Amygdala (tissue), 56 donors: Measurements from ENCODE around the gene EDIL3.
A peak's percentile ranks its signal among the peaks of the same experiment; 100 is the strongest.
"Not testable (repeated sequence)": the region's sequence is repeated elsewhere in the genome, so short reads cannot be mapped to it uniquely, and the experiment has no call there.

Source experiments
- DNase-seq, 56 donors: peaks; one replicate each; lab custom pipeline; 2025; lab: John Stamatoyannopoulos, UW

EDIL3 gene

GRCh38 chr5:84306601-84307000 lies 78.1 kb downstream of the EDIL3 start:
- no peak for DNase-seq

DNA sequence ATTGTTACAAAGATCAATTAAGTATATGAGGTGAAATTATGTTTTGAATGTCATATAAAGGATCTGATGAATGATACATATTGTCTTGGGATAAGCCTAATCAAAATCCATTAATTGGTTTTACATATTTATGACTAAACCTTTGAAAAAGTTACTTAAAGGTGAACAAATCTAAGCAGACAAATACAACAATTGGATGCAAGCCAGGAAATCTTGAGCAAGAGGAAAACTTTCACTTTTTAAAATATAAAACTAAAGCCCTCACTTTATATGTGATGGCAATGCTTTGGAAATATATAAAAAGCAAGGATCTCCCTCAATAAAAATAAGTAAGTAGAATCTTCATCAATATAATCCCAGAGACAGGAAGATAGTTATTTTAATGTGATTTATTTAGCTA lies 80.1 kb downstream of the EDIL3 start:
- DNase-seq: no peak

DNA sequence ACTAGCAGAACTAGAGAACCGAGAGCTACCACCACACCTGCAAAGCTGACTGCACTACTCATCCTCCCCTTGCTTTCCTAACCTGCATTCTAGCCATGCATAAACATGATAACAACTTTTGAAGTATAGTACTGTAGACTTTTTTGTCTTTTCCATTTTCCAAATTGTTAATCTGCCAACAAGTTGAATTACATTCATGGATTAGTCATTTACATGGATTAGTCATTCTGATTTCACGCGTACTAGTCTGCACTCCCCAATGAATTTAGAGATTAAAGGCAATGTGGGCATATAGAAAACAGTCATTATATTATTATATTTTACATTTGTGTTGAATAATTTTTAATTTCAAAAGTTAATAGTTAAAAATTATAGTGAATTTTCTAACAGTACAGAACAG lies 81.4 kb downstream of the EDIL3 start:
- DNase-seq: no peak

- no peak for DNase-seq
These were observed 83.1 kb downstream of the EDIL3 start for GRCh38 chr5:84301535-84301934.

DNA sequence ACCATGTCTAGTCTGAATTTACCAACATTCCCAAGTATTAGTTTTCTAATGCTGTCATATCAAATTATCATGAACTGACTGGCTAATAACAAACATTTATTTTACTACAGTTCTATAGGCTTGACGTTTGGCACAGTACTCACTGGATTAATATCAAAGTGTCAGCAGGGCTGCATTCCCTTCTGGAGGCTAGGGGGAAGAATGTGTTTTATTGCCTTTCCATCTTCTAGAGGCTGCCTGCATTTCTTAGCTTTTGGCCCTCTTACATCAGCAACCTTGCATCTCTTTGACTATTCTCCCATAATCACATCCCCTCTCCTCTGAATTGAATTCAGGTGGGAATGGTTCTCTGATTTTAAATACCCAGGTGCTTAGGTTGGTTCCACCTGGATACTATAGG lies 84.7 kb downstream of the EDIL3 start:
- DNase-seq: no peak

GRCh38 chr5:84298628-84299027 lies 86.1 kb downstream of the EDIL3 start:
- no peak for DNase-seq

DNA sequence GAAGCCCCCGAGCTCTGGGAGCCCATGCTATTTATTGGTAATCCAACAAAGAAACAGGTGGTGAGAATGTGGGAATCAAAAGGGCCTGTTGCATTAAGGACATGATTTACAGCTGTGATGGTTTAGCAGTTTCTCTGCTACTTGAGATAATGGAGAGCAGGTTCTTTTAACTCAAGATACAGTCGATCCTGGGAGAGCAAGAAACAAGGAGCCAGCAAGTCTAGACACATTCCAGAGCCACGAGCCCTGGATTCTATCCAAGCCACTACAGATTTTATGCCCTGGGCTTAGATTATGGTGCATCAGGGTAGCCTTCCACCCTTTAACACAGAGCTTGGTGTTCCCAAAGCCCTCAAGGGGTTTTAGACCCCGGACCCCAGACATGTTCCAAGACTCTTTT lies 87.0 kb downstream of the EDIL3 start:
- not testable (repeated sequence) for DNase-seq

DNA sequence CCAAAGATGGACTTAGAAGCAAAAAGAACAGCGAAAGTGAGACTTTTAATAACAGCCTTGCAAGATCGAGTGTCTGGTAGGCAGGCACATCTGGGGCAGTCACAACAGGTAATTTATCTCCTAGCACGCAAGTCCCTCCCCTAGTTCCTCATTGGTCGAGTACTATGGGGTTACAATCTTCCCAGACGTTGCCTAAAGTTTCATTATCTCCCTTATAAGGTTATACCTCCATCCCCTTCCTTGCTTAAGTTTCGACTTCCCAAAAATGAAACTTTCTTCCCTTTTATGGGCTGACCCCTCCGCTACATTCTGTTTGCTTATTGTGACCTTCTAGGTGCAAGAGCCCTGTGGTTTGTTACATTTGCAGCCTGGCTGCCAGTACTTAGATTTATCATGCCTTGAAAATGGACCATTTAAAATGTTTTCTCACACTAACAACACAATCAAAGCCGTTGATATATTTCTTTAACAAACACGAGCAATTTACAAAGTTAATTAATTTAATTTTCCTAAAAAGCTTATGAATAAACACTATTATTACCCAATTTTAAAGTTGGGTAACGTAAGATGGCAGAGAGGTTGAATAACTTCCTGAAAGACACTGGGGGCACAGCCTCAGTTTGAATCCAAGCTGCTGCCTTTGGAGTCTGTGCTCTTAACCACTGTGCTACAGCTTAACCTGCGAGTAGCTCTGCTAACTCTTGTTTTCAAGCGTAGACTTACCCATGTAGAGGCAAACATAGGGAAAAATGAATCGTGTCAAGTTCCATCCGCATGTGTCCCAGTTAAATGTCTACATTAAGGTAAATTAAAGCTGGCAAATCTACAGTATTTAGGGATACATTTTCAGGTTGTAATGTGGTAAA lies 91.7 kb downstream of the EDIL3 start:
- DNase-seq: peak in 1 of 56 donors; percentile 3

DNA sequence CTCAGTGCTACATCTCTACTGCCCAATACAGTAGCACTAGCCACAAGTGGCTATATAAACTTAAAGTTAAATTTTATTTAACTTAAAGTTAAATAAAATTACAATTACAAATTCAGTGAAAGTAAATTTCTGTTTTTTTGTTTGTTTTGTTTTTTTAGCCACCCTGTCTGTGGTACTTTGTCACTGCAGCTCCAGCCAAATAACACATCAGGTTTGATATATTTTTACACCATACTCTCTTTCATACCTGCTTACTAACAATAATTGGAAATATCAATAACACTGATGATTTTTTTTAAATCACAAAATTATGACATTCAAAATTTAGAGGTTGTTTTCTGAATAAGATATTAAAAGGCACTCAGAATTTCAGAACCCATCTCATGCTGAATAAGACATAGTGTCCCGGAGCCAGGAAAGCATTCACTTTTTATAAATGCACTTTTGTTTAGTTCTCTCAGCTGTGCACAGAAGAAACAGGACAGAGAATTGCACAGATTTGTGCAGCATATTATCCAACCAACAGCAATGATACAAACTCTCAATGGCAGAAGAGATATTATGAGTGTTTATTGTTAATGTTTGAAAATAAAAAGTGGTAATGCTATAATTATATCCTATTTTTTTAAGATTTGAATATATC lies 92.6 kb downstream of the EDIL3 start:
- peak in 6 of 56 donors; percentile 12 to 66 (median 30) for DNase-seq

GRCh38 chr5:84290673-84291072 lies 94.0 kb downstream of the EDIL3 start:
- DNase-seq: no peak

GRCh38 chr5:84290161-84290560 lies 94.5 kb downstream of the EDIL3 start:
- peak in 4 of 56 donors; percentile 7 to 16 (median 15) for DNase-seq

- DNase-seq: no peak
These were observed 96.7 kb downstream of the EDIL3 start for GRCh38 chr5:84287951-84288350.

DNA sequence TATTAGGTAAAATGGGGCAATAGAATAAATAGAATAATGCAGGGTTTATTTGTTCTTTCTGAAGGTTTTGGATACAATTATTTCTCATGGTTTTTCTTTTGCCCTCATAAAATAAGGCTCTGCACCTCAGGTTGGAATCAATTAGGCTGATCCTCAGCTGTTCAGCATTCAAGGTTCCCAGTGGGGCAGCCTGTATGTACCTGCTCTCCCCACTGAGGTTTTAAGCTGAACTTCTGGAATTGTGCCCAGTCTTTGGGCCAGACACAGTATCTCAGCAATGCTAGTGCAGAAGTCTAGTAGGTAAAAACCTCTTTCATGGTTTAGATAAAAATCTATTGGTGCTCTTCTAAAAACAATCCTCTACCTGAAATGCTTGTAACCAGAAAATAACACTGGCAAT lies 98.0 kb downstream of the EDIL3 start:
- DNase-seq: no peak

DNA sequence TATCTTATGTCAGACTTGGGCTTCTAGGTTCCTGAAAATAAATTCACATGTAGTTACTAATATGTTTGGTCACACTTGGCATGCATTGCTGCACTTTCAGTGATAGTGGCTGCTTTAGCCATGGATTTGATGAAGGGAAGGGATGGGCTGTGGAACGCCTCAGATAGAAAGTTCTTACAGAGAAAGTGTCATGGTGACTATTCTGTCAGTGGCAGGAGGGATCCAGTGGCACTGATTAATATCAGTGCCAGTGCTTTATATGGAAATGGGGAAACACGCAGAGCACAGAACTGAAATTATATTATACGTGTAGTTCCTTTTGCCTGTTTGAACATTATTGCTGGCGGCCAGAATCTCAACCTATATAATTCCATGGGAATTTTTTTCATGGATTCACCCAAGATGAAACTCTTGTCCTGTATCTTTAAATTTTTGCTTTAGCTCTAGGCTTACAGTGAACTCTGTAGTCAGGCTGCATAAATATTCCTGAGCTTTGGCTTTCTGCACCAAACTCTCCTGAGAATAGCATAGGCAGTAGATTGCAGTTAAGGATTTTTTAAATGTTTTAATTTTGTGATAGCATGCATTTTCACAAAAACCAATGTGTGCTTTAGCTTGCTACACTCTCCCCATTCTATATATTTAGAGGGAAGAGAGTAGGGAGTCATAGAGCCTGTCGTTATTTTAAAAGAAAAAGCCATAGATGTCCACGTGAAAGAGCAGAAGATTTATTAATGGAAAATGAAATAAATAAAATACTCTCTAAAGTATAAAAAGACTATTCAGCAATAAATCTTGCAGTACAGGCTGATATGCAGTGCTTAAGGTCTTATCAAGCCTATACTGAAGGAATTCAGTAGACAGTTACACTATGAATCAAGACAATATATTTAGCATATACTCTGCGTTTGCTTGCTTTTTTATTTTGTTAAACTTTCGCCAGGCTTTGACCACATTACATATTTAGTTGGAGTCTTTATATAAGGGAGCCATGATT lies 98.7 kb downstream of the EDIL3 start:
- DNase-seq: no peak

- no peak for DNase-seq
These were observed 103.3 kb downstream of the EDIL3 start for GRCh38 chr5:84281383-84281782.

DNA sequence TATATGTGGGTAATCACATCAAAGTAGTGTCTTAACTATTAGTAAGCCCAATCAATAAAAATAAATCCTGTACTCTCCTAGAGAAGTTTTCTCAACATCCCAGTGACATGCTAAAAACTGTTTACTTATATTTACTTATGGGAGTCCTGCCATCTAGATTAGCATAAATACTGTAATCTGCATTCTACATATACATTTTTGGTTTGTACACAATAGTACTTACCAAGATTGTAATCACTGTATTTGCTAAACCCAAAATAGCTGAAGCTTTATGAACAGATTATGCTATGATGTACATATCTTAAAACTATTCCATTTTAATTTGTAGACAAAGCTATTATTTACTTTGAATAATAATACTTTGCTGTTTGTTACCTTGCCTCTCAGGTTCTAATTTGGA lies 105.4 kb downstream of the EDIL3 start:
- no peak for DNase-seq

DNA sequence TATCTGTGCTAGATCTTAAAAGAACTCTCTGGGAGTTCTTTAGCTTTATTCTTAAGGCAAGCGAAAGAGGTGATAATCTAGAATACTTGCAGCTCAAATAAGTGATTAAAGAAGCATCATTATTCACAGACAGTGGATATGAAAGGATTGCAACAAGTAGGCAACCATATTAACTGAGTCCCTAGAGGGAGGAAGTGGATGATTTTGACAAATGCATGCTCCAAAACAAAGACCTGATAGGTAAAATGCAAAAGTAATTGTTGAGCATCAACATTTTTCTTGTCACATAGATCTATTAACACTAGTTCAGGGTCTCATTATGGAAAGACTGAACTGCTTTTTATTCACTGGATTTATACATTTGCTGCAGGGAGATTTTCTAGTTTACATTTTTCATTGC lies 109.1 kb downstream of the EDIL3 start:
- DNase-seq: no peak

- DNase-seq: peak in 6 of 56 donors; percentile 1 to 44 (median 12)
These were observed 109.9 kb downstream of the EDIL3 start for GRCh38 chr5:84274585-84275468.

DNA sequence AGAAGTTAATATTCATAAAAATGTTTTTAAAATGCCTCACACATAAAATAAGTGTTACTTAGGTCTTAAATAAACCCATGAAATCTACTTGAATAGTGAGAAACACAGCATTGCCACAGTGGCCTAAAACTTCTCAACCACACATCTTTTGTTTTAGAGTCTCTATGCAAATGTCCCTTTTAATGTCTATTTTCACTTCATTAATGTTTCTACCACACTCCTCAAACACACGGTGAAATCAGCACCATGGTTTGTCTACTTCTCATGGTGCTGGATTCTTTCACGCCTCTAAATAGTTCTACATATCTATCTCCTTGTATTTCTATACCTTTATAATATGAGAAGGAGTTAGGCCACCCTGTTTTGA lies 111.2 kb downstream of the EDIL3 start:
- DNase-seq: no peak
